Thymus (tissue), 11 donors: Measurements from ENCODE around the gene COG1. TPM values are rescaled to one million over a fixed set of nuclear protein-coding genes. Genes with fewer than 3 reads are reported as not detected.

ENCODE experiments used
- DNase-seq, 9 donors: peaks; one replicate each; pipeline ENCODE4 v3.0.0-alpha.2; 2013; ENCODE audit warnings: low spot score in 9 of 9, low read depth in 6 of 9, missing footprints in 1 of 9
- H3K27ac ChIP-seq, 2 donors: one replicate each; pipeline ENCODE4 v1.5.1; 2013; ENCODE audit warnings: control low read depth in 1 of 2, low read depth in 1 of 2, low read length in 1 of 2, mild to moderate bottlenecking in 1 of 2, moderate library complexity in 1 of 2
- H3K27me3 ChIP-seq, 2 donors: one replicate each; pipeline ENCODE4 v1.5.1; 2013; ENCODE audit warnings: low read length in 1 of 2; ENCODE audit not compliant: control insufficient read depth in 2 of 2, insufficient read depth in 1 of 2
- H3K36me3 ChIP-seq, 2 donors: one replicate each; pipeline ENCODE4 v1.5.1; 2013; ENCODE audit warnings: low read length in 1 of 2, mild to moderate bottlenecking in 1 of 2, moderate library complexity in 1 of 2; ENCODE audit not compliant: control insufficient read depth in 2 of 2, insufficient read depth in 2 of 2
- H3K4me1 ChIP-seq, 2 donors: one replicate each; pipeline ENCODE4 v1.5.1; 2013; ENCODE audit warnings: low read length in 2 of 2; ENCODE audit not compliant: control insufficient read depth in 2 of 2, insufficient read depth in 2 of 2
- H3K4me3 ChIP-seq, 2 donors: one replicate each; pipeline ENCODE4 v1.5.1; 2013; ENCODE audit warnings: low read length in 2 of 2, control low read depth in 1 of 2, mild to moderate bottlenecking in 1 of 2
- H3K9me3 ChIP-seq, 2 donors: one replicate each; pipeline ENCODE4 v1.5.1; 2013; ENCODE audit warnings: low read length in 1 of 2, mild to moderate bottlenecking in 1 of 2; ENCODE audit not compliant: control insufficient read depth in 2 of 2, insufficient read depth in 1 of 2
- WGBS: extraction: QIAGEN DNeasy Blood & Tissue Kit; methylation state at CpG from one replicate; pipeline ENCODE4 v1.1.7; 2013; 5-methylcytosine and 5-hydroxymethylcytosine counted together
- polyA plus RNA-seq: library from polyadenylated mRNA; stranded (reverse); fragments of 200-250 nt; gene quantifications from one replicate; pipeline ENCODE4 v1.2.3, GENCODE V29; 2013
- total RNA-seq: library from RNA; stranded (reverse); fragments of 120-200 nt; gene quantifications from one replicate; pipeline ENCODE4 v1.2.4, GENCODE V29; 2013
- donor health status: healthy.

COG1 gene
- total and polyA plus RNA-seq, 2 donors, result 14.3 to 15.7 TPM

- no peak overlapping the region for H3K27ac ChIP-seq
- H3K4me3 ChIP-seq, result no peak overlapping the region
- 97% methylated on average over 8 of the region's 8 CpGs for WGBS
- no peaks in the 10 kb centered on the region for H3K4me1 ChIP-seq
- peaks cover 18 to 19% of the 10 kb centered on the region in 2 donors for H3K36me3 ChIP-seq
- no peaks in the 10 kb centered on the region for H3K9me3 ChIP-seq
- DNase-seq, result no peak
- no peaks in the 10 kb centered on the region for H3K27me3 ChIP-seq
Observed at GRCh38 chr17:73249700-73250099, 56.8 kb downstream of the COG1 start.

- H3K4me1 ChIP-seq, result no peaks in the 10 kb centered on the region
- H3K27ac ChIP-seq, result no peak overlapping the region
- 95% methylated on average over 10 of the region's 10 CpGs for WGBS
- DNase-seq, result no peak
- H3K4me3 ChIP-seq, result no peak overlapping the region
- no peaks in the 10 kb centered on the region for H3K9me3 ChIP-seq
- peaks cover 10 to 18% of the 10 kb centered on the region in 2 donors for H3K36me3 ChIP-seq
- H3K27me3 ChIP-seq, result no peaks in the 10 kb centered on the region
Observed at GRCh38 chr17:73250851-73251640, 58.2 kb downstream of the COG1 start.

- no peak for DNase-seq
- Histone ChIP-seq H3K27ac (no peak overlapping the region), H3K4me3 (no peak overlapping the region), H3K36me3 (peaks cover 10 to 16% of the 10 kb centered on the region in 2 donors), H3K27me3 (no peaks in the 10 kb centered on the region), H3K9me3 (no peaks in the 10 kb centered on the region), H3K4me1 (no peaks in the 10 kb centered on the region)
- 97% methylated on average over 8 of the region's 8 CpGs for WGBS
Observed at GRCh38 chr17:73251871-73252270, 59.0 kb downstream of the COG1 start.

DNA sequence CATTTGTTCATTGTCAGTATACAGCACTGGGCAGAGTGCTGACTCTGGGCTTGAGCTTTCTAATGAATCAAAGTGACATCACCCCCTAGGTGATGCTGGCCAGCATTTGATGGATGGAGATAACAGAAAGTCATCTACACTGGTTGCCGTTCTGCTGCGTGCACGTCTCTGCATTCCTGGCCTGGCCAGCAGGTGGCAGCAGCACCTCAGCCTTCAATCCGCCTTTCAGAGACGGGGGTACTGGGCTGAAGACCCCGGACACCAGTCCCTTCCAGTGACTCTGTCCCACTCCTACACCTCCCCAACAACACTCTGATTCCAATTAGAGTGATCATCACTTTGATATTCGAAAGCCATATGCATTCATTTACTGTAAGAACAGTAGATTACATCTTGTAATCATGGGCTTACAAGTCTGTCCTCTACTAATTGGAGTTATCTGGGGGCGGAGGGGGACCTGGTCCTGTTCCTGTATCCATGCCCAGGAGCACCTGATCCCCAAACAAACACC lies 62.9 kb downstream of the COG1 start:
- DNase-seq, result peak in 4 of 9 donors; percentile 31 to 62 (median 47)
- Histone ChIP-seq H3K9me3 (no peaks in the 10 kb centered on the region), H3K36me3 (no peaks in the 10 kb centered on the region), H3K4me3 (no peak overlapping the region), H3K4me1 (no peaks in the 10 kb centered on the region), H3K27me3 (no peaks in the 10 kb centered on the region), H3K27ac (no peak overlapping the region)
- 17% methylated on average over 8 of the region's 8 CpGs for WGBS

DNA sequence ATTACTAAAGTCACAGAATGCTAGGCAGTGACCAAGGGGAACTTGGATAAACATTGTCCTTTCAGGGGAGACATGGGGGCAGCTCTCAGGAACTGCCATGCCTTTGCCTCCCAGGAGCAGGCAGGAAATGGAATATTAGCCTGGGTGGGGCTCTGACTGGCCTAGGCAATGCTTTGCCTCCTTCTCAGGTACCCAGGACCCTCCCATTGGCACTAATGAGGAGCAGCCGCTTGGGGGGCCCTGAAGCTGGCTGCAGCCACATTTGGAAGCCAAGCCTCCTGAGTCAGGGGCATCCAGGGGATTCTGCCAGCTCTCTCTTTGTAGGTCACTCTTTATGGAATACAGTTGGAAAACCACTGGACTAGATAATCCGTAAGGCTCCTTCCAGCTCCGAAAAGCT lies 63.4 kb downstream of the COG1 start:
- 96% methylated on average over 3 of the region's 3 CpGs for WGBS
- Histone ChIP-seq H3K27ac (no peak overlapping the region), H3K36me3 (no peaks in the 10 kb centered on the region), H3K9me3 (no peaks in the 10 kb centered on the region), H3K4me3 (no peak overlapping the region), H3K27me3 (no peaks in the 10 kb centered on the region), H3K4me1 (no peaks in the 10 kb centered on the region)
- DNase-seq, result no peak

DNA sequence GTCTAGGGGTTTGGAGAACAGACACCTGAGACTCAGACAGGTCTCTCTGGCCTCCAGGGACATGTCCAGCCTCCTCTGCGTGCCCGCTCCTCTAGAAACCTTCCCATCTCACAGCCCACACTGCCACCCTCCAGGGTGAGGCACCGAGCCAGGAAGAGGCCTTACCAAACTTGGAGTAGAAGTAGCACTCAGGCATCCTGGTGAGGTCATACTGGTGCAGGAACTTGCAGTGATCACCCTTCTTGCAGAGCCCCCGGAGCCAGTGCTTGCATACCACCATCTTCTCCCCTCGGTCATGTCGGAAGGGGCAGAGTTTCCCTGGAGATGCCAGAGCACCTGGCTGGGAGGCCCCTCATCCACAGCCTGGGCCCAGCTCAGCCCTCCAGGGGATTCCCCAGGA lies 64.7 kb downstream of the COG1 start:
- H3K9me3 ChIP-seq, result no peaks in the 10 kb centered on the region
- no peak for DNase-seq
- H3K4me1 ChIP-seq, result no peaks in the 10 kb centered on the region
- no peak overlapping the region for H3K27ac ChIP-seq
- no peak overlapping the region for H3K4me3 ChIP-seq
- no peaks in the 10 kb centered on the region for H3K36me3 ChIP-seq
- no peaks in the 10 kb centered on the region for H3K27me3 ChIP-seq
- WGBS, result 93% methylated on average over 6 of the region's 6 CpGs

Other genes with a start within 250 kb of the COG1 start
- 8.7 TPM for gene SLC39A11, start 100.4 kb upstream of the COG1 start, total RNA-seq
- 7.4 TPM for gene SLC39A11, start 100.4 kb upstream of the COG1 start, polyA plus RNA-seq
- 1.9 TPM for gene SSTR2, start 28.0 kb upstream of the COG1 start, total RNA-seq
- 0.71 TPM for gene SSTR2, start 28.0 kb upstream of the COG1 start, polyA plus RNA-seq
- not detected for gene CPSF4L, start 68.8 kb downstream of the COG1 start, total RNA-seq
- not detected for gene CPSF4L, start 68.8 kb downstream of the COG1 start, polyA plus RNA-seq
- gene CDC42EP4, start 118.9 kb downstream of the COG1 start, total RNA-seq, result 20.8 TPM
- gene CDC42EP4, start 118.9 kb downstream of the COG1 start, polyA plus RNA-seq, result 30.9 TPM